Type B pancreatic cell (in vitro differentiated cells): ENCODE data around the gene ZNF420. TPM values are rescaled to one million over a fixed set of nuclear protein-coding genes. Genes with fewer than 3 reads are reported as not detected.
"Not testable (repeated sequence)": the region's sequence is repeated elsewhere in the genome, so short reads cannot be mapped to it uniquely, and the experiment has no call there.

Experiments
- DNase-seq: peaks from one replicate; pipeline ENCODE4 v3.0.0; 2021; ENCODE audit warnings: mixed read lengths; ENCODE audit not compliant: unreplicated experiment; ENCODE audit errors: extremely low spot score
- H3K27ac Mint-ChIP-seq: 2 replicates; pipeline ENCODE4 v1.8.0; 2021; ENCODE audit warnings: mild to moderate bottlenecking, mixed read lengths
- H3K27me3 Mint-ChIP-seq: 2 replicates; pipeline ENCODE4 v1.8.0; 2021; ENCODE audit warnings: mixed read lengths
- H3K36me3 Mint-ChIP-seq: 2 replicates; pipeline ENCODE4 v1.8.0; 2021; ENCODE audit warnings: mixed read lengths
- H3K4me1 Mint-ChIP-seq: one replicate; pipeline ENCODE4 v1.8.0; 2021; ENCODE audit warnings: mixed read lengths; ENCODE audit not compliant: unreplicated experiment
- H3K4me3 Mint-ChIP-seq: 2 replicates; pipeline ENCODE4 v1.8.0; 2021; ENCODE audit warnings: mild to moderate bottlenecking, mixed read lengths
- H3K9me3 Mint-ChIP-seq: 2 replicates; pipeline ENCODE4 v1.8.0; 2021; ENCODE audit warnings: mixed read lengths
- total RNA-seq: library from RNA; stranded (reverse); gene quantifications from 2 replicates; pipeline ENCODE4 v1.2.1, GENCODE V29; 2021; ENCODE audit warnings: low replicate concordance
- TF ChIP-seq, protein P1 (sequence below): fragments of 200-600 bp; sonication (generic); conservative IDR thresholded peaks from 2 replicates; pipeline ENCODE4 v1.5.0; 2021; ENCODE audit warnings: antibody characterized with exemption, mild to moderate bottlenecking

ZNF420 gene
- total RNA-seq, 1 donor from 2014 or later: 17.3 TPM

DNA sequence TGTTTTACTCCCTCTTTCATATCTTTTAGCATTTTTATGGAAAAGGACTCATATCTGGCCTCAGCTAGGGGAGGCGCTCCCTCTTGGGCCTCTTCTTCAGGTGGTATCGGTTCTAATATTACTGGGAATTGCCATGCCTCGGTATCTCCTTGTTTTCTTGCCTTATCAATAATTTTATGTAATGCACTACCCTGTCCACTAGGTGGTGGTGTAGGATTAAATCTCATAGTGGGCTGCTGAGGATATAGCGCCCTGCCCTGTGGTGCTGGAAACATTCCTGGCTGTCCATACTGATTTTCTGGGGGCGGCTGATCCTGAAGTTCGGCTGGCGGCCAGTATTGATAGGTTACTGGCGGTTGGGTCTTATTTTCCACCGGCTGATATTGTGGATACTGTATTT lies 35.8 kb downstream of the ZNF420 start:
- Mint-ChIP-seq H3K27ac (no peak overlapping the region), H3K36me3 (peaks cover 69% of the 10 kb centered on the region), H3K27me3 (no peaks in the 10 kb centered on the region), H3K4me3 (no peak overlapping the region), H3K4me1 (no peaks in the 10 kb centered on the region), H3K9me3 (peaks cover 36% of the 10 kb centered on the region)
- TF ChIP-seq, protein P1, sequence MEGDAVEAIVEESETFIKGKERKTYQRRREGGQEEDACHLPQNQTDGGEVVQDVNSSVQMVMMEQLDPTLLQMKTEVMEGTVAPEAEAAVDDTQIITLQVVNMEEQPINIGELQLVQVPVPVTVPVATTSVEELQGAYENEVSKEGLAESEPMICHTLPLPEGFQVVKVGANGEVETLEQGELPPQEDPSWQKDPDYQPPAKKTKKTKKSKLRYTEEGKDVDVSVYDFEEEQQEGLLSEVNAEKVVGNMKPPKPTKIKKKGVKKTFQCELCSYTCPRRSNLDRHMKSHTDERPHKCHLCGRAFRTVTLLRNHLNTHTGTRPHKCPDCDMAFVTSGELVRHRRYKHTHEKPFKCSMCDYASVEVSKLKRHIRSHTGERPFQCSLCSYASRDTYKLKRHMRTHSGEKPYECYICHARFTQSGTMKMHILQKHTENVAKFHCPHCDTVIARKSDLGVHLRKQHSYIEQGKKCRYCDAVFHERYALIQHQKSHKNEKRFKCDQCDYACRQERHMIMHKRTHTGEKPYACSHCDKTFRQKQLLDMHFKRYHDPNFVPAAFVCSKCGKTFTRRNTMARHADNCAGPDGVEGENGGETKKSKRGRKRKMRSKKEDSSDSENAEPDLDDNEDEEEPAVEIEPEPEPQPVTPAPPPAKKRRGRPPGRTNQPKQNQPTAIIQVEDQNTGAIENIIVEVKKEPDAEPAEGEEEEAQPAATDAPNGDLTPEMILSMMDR: peak; percentile 55
- no peak for DNase-seq

DNA sequence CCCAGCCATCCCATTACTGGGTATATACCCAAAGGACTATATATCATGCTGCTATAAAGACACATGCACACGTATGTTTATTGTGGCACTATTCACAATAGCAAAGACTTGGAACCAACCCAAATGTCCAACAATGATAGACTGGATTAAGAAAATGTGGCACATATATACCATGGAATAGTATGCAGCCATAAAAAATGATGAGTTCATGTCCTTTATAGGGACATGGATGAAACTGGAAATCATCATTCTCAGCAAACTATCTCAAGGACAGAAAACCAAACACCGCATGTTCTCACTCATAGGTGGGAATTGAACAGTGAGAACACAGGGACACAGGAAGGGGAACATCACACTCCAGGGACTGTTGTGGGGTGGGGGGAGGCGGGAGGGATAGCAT lies 43.9 kb downstream of the ZNF420 start:
- not testable (repeated sequence) for H3K4me1 Mint-ChIP-seq, H3K4me3 Mint-ChIP-seq, H3K27ac Mint-ChIP-seq, H3K27me3 Mint-ChIP-seq, DNase-seq
- Mint-ChIP-seq H3K9me3 (peaks cover 14% of the 10 kb centered on the region), H3K36me3 (peaks cover 38% of the 10 kb centered on the region)

DNA sequence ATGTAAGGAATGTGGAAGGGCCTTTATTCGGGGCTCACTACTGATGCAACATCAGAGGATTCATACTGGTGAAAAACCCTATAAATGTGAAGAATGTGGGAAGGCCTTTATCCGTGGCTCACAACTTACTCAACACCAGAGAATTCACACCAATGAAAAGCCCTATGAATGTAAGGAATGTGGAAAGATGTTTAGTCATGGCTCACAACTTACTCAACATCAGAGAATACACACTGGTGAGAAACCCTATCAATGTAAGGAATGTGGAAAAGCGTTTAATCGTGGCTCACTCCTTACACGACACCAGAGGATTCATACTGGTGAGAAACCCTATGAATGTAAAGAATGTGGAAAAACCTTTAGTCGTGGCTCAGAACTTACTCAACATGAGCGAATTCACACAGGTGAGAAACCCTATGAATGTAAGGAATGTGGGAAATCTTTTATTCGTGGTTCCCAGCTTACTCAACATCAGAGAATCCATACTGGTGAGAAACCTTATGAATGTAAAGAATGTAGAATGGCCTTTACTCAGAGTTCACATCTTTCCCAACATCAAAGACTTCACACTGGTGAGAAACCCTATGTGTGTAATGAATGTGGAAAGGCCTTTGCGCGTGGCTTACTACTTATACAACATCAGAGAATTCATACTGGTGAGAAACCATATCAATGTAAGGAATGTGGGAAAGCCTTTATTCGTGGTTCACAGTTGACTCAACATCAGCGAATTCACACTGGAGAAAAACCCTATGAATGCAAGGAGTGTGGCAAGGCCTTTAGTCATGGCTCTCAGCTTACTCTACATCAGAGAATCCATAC lies 50.0 kb downstream of the ZNF420 start:
- peaks cover 32% of the 10 kb centered on the region for H3K9me3 Mint-ChIP-seq
- no peak overlapping the region for H3K4me3 Mint-ChIP-seq
- TF ChIP-seq, protein P1: no peak
- peaks cover 73% of the 10 kb centered on the region for H3K36me3 Mint-ChIP-seq
- no peak overlapping the region for H3K27ac Mint-ChIP-seq
- H3K4me1 Mint-ChIP-seq: no peaks in the 10 kb centered on the region
- H3K27me3 Mint-ChIP-seq: no peaks in the 10 kb centered on the region
- no peak for DNase-seq

DNA sequence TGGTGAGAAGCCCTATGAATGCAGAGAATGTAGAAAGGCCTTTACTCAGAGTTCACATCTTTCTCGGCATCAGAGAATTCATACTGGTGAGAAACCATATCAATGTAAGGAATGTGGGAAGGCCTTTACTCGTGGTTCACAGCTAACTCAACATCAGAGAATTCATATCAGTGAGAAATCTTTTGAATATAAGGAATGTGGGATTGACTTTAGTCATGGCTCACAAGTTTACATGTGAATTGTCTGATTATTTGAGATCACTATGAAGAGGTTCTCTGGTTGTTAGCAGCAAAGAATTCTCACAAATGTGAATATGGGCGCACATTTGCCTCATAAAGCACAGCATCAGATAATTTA lies 50.6 kb downstream of the ZNF420 start:
- H3K4me1 Mint-ChIP-seq: no peaks in the 10 kb centered on the region
- H3K27ac Mint-ChIP-seq: no peak overlapping the region
- H3K27me3 Mint-ChIP-seq: no peaks in the 10 kb centered on the region
- H3K9me3 Mint-ChIP-seq: peaks cover 34% of the 10 kb centered on the region
- H3K36me3 Mint-ChIP-seq: peaks cover 74% of the 10 kb centered on the region
- no peak for DNase-seq
- TF ChIP-seq, protein P1: no peak
- no peak overlapping the region for H3K4me3 Mint-ChIP-seq

DNA sequence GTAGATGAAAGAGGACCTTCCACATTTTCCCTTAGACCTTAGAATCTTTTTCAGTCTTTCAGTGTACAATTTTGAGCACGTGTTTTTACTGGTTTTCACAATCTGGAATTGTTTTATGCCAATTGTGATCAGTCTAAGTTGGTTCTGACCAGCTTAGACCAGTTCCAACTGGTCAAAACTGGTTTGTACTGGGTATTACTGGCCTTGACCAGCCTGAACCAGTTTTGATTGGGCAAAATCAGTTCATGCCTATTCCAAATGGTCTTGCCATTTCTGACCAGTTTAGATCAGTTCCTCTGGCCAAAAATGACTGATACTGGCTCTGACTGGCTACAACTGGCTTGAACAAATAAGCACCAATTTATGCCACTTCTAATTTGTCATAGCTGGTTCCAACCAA lies 57.9 kb downstream of the ZNF420 start:
- peaks cover 13% of the 10 kb centered on the region for H3K36me3 Mint-ChIP-seq
- TF ChIP-seq, protein P1: no peak
- H3K4me3 Mint-ChIP-seq: no peak overlapping the region
- no peak overlapping the region for H3K27ac Mint-ChIP-seq
- peaks cover 22% of the 10 kb centered on the region for H3K9me3 Mint-ChIP-seq
- H3K4me1 Mint-ChIP-seq: no peaks in the 10 kb centered on the region
- no peaks in the 10 kb centered on the region for H3K27me3 Mint-ChIP-seq
- no peak for DNase-seq

DNA sequence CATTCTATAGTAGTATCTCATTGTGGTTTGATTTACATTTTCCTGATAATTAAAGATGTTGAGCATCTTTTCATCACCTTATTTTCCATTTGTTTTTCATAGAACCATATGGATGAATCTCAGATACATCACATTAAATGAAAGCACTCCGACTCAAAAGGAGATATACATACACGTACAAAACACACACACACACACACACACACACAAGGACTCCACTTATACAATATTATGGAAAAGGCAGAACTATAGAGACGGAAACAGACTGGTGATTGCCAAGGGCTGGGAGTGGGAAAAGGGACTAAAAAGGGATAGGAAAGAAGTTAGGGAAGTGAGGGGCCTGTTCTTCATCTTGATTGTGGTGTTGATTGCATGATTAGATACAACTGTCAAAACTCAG lies 70.0 kb downstream of the ZNF420 start:
- H3K27ac Mint-ChIP-seq: no peak overlapping the region
- DNase-seq: no peak
- no peaks in the 10 kb centered on the region for H3K4me1 Mint-ChIP-seq
- H3K27me3 Mint-ChIP-seq: no peaks in the 10 kb centered on the region
- H3K4me3 Mint-ChIP-seq: no peak overlapping the region
- peaks cover 37% of the 10 kb centered on the region for H3K9me3 Mint-ChIP-seq
- TF ChIP-seq, protein P1: no peak
- peaks cover 52% of the 10 kb centered on the region for H3K36me3 Mint-ChIP-seq
